ENCODE results near the gene STK11.

Gene STK11

GRCh38 chr19:1163934-1164683 lies 41.5 kb upstream of the STK11 start:
- Histone ChIP-seq H3K27ac (no peak overlapping the region), H3K9me3 (no peaks in the 10 kb centered on the region), H3K27me3 (no peaks in the 10 kb centered on the region), H3K36me3 (peaks cover 0 to 28% (median 8%) of the 10 kb centered on the region in 3 donors), H3K4me1 (peaks cover 0 to 48% (median 3%) of the 10 kb centered on the region in 4 donors), H3K4me3 (no peak overlapping the region)
- intact Hi-C loops (cut with DNase I; ENCODE audit: low total_unique reads), result no loop called here
- no peak for DNase-seq
- no peak for TF ChIP-seq CTCF (IDR thresholded peaks at IDR 0.05)

- intact Hi-C loops (cut with DNase I; ENCODE audit: low total_unique reads), result no loop called here
- no peak overlapping the region for H3K4me3 ChIP-seq
- DNase-seq, result no peak
- H3K36me3 ChIP-seq, result peaks cover 0 to 29% (median 8%) of the 10 kb centered on the region in 3 donors
- H3K4me1 ChIP-seq, result peaks cover 0 to 56% (median 3%) of the 10 kb centered on the region in 4 donors
- TF ChIP-seq CTCF (IDR thresholded peaks at IDR 0.05), result no peak
- H3K9me3 ChIP-seq, result no peaks in the 10 kb centered on the region
- H3K27me3 ChIP-seq, result no peaks in the 10 kb centered on the region
- no peak overlapping the region for H3K27ac ChIP-seq
These were observed 40.7 kb upstream of the STK11 start for GRCh38 chr19:1164684-1165531.

GRCh38 chr19:1166872-1167573 lies 38.6 kb upstream of the STK11 start:
- no peak overlapping the region for H3K27ac ChIP-seq
- H3K9me3 ChIP-seq, result no peaks in the 10 kb centered on the region
- no peaks in the 10 kb centered on the region for H3K27me3 ChIP-seq
- no peak for DNase-seq
- intact Hi-C loops (cut with DNase I; ENCODE audit: low total_unique reads), result no loop called here
- no peak overlapping the region for H3K4me3 ChIP-seq
- peaks cover 0 to 68% (median 9%) of the 10 kb centered on the region in 4 donors for H3K4me1 ChIP-seq
- TF ChIP-seq CTCF (IDR thresholded peaks at IDR 0.05), result no peak
- H3K36me3 ChIP-seq, result peaks cover 0 to 23% (median 8%) of the 10 kb centered on the region in 3 donors

GRCh38 chr19:1167687-1168571 lies 37.6 kb upstream of the STK11 start:
- Histone ChIP-seq H3K4me1 (peaks cover 0 to 76% (median 16%) of the 10 kb centered on the region in 4 donors), H3K4me3 (no peak overlapping the region), H3K36me3 (peaks cover 0 to 23% (median 8%) of the 10 kb centered on the region in 3 donors), H3K27ac (no peak overlapping the region), H3K9me3 (no peaks in the 10 kb centered on the region), H3K27me3 (no peaks in the 10 kb centered on the region)
- intact Hi-C loops (cut with DNase I; ENCODE audit: low total_unique reads), result no loop called here
- DNase-seq, result no peak
- no peak for TF ChIP-seq CTCF (IDR thresholded peaks at IDR 0.05)
